Stimulated activated CD8-positive, alpha-beta memory T cell treated with anti-CD3 and anti-CD28 coated beads, Interleukin-4, amount 100 ng/mL, for 1 hour (primary cell): ENCODE results near the gene MRGPRE.

Source experiments
- DNase-seq, 2 donors: peaks; one replicate each; pipeline ENCODE4 v3.0.0-alpha.2; 2020; ENCODE audit warnings: low read depth in 2 of 2, low spot score in 1 of 2

The MRGPRE gene

DNA sequence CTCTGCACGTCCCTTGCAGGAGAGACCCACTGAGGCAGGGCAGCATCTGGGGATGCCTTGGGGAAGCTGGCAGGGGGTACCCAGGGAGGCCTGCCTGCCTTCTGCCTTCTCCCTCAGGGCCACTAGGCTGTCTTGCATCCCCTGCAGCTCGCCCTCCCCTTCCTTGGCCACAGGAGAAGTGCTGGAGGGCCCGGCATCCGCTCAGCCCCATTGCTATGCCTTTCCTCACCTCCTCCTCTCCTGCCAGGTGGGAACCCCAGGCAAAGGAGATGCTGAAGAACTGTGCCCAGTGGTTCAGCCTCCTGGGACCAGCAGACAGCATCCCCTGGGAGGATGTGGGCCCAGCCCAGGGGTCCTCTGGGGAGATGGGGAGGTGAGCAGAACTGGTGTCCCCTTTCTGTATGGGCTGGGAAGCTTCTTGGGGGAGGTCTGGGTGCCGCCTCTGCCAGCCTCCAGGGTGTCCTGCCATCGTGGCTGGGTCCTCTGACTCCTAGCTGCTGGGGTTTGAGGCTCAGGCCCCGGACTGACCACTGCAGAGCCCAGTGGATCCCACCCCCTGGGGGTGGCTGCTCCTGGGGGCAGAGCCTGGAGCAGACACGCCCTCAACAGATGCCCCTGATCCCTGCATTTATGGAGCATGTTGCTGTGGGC is 34.2 kb downstream of the MRGPRE start:
- no peak for DNase-seq

DNA sequence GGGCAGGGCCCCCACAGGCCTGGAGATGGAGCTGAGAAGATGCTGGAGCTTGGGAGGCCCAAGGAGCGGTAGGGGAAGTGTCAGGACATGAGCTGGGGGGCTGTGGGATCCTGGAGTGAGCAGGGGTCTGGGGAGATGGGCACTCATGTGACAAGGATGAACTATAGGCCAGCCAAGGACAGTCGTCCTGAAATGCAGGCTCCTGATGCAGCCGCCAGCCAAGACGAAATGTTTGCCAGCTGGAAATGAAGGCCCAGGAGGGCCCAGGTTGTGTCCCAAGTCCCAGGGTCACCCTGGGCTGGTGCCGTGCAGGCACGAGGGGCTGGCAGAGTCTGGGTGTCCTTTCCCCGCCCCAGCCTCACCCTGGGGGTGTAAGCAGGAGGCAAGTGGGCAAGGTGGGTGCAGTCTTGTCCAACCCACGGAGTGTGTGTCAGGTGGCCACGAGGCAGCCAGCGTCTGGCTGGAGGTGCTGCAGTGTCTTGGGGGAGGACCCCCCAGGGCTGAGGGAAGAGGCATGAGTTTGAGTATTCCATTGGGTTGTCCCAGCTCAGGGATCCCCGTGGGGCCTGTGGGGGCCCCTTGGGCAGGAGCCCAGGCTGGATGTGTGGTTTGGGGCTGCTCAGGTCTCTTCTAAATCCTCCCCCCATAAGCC is 35.0 kb downstream of the MRGPRE start:
- no peak for DNase-seq

- no peak for DNase-seq
Measured at GRCh38 chr11:3196161-3197043, 35.8 kb downstream of the MRGPRE start.

- DNase-seq, result no peak
Measured at GRCh38 chr11:3195251-3196160, 36.7 kb downstream of the MRGPRE start.

- no peak for DNase-seq
Measured at GRCh38 chr11:3194016-3194816, 38.0 kb downstream of the MRGPRE start.

DNA sequence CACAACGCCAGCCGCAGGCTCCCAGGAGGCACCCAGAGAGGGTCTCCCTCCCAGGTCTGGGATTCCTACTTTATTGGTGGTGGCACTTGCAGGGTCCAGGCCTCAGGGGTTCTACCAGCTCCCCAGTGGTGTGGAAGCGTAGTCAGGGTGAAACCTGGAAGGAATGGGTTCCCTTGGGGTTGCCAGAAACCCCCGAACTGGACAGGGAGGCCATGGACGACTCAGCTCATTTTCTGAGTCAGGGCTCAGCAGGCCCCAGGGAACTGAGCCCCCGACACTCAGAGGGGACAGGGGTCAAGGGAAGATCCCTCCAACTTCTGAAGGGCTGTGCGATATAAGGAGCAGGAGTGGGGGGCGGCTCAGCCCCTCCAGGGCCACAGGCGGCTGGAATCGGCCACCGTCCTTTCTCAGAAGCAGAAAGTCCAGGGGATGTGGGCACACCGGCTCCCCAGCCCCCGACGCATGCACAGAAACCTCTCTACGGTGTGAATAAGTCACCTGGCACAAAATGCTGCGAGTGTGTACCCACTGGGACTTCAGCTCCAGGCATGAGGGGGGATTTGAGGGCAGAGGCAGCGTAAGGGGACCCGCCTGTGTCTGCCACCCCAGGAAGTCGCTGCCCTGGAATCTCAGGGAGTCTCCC is 38.7 kb downstream of the MRGPRE start:
- DNase-seq, result no peak

GRCh38 chr11:3192511-3193372 is 39.5 kb downstream of the MRGPRE start:
- DNase-seq, result no peak

DNA sequence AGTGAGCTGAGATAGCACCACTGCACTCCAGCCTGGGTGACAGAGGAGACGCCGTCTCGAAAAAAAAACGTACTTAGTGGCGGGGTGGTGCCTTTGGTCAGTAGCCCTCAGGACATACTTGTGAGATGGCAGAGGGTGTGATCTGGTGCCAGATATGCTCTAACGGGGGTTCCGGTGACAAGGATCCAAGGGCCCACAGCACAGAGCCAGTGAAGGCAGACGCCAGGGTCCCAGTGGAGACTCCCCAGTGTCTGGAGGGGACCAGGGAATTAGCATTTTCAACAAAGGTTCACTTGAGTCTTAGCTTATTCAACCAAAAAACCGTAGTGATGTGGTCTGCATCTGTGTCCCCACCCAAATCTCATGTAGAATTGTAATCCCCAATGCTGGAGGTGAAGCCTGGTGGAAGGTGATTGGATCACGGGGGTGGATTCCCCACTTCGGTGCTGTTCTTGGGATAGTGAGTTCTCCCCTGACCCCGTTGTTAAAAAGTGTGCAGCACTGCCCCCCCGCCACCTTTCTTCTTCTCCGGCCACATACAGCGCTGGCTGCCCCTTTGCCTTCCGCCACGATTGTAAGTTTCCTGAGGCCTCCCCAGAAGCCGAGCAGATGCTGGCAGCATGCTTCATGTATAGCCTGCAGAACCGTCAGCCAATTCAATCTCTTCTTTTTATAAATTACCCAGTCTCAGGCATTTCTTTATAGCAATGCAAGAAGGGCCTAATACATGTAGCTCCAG is 40.5 kb downstream of the MRGPRE start:
- DNase-seq, result no peak

DNA sequence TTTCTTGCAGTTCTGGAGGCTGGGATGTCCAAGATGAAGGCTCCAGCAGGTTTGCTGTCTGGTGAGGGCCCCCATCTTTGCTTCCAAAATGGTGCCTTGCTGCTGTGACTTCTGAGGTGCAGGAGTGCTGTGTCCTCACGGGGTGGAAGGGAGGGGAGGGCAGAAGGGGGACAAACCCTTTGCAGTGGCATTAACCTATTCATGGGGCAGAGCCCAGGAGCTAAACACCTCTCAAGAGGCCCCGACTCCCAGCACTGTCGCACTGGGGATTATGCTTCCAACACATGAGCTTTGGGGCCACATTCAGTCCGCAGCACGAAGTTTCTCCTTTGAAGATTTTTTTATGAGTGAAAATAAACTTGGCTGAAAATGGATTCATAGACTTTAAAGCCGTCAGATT is 41.6 kb downstream of the MRGPRE start:
- DNase-seq, result no peak

GRCh38 chr11:3189886-3190583 is 42.2 kb downstream of the MRGPRE start:
- no peak for DNase-seq

DNA sequence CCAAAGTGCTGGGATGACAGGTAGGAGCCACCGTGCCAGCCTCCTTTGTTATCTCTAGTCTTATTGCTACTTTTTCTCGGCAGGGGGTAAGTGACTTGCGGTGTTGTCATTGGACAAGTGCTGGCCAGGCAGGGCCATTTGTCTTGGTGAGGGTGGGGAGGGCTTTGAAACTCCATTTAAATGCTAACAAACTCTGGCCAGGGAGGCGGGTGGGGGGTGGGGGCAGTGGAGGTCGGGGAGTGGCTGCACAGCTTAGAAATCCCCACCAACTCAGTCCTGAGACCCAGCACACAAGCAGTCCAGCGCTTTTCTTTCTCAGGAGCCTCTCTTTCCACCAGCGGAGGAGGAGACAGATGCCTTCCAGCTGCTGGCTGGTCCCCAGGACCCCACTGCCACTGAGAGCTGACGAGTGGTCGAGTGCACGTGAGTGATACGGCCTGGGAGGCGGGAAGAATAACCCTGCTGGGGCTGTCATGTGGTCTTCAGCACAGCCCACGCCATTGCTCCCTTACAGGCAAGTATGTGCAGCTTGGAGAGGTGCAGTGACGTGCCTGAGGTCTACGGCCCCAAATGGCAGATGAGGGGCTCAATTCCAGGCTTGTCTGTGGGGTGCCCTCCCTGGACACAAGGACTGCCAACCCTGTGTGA is 42.9 kb downstream of the MRGPRE start:
- DNase-seq, result no peak

DNA sequence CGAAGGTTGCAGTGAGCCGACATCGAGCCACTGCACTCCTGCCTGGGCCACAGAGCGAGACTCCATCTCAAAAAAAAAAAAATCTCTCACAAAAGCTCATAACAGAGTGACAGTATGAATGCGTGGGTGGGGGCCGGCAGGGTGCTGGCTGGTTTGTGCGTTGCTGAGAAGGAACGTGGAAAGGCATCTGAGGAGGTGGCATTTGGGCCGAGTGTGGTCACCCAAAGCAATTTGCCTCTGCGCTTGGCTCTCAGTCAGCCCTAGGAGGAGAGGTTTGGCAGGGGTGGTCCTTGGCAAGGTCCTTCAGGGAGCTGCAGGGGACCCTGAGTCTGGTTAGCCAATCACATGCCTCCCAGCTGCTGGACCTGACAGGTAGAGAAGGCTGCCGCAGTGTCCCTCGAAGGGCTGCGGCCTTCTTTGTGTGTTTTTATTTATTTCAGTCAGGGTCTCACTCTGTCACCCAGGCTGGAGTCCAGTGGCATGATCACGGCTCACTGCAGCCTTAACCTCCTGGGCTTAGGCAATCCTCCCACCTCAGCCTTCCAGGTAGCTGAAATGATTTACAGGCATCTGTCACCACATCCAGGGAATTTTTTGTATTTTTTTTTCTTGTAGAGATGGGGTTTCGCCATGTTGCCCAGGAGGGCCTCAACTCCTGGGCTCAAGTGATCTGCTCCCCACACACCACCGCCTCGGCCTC is 43.6 kb downstream of the MRGPRE start:
- no peak for DNase-seq

- DNase-seq, result no peak
Measured at GRCh38 chr11:3186166-3186953, 45.9 kb downstream of the MRGPRE start.

DNA sequence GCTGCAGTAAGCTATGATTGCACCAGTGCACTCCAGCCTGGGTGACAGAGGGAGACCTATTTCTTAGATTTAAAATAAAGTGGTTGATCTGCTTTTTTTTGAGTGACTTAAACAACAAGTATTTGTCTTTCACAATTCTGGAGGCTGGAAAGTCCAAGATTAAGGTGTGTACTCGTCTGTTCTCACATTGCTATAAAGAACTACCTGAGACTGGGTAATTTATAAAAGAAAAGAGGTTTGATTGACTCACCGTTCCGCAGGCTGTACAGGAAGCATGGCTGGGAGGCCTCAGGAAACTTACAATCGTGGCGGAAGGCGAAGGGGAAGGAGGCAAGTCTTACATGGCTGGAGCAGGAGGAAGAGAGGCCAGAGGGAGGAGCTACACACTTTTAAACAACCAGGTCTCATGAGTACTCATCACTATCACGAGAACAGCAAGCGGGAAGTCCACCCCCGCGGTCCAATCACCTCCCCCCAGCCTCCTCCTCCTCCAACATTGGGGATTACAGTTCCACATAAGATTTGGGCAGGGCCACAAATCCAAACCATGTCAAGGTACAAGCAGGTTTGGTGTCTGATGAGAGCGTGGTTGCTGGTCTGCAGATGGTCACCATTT is 47.4 kb downstream of the MRGPRE start:
- no peak for DNase-seq

- no peak for DNase-seq
Measured at GRCh38 chr11:3183523-3183922, 48.7 kb downstream of the MRGPRE start.
